ENCODE results near the gene CDC7. TPM values are rescaled to one million over a fixed set of nuclear protein-coding genes. Genes with fewer than 3 reads are reported as not detected.
A peak's percentile ranks its signal among the peaks of the same experiment; 100 is the strongest.

The CDC7 gene
- total RNA-seq, 1 donor from 2014 or later = 21.3 TPM

- TF ChIP-seq, protein P1, sequence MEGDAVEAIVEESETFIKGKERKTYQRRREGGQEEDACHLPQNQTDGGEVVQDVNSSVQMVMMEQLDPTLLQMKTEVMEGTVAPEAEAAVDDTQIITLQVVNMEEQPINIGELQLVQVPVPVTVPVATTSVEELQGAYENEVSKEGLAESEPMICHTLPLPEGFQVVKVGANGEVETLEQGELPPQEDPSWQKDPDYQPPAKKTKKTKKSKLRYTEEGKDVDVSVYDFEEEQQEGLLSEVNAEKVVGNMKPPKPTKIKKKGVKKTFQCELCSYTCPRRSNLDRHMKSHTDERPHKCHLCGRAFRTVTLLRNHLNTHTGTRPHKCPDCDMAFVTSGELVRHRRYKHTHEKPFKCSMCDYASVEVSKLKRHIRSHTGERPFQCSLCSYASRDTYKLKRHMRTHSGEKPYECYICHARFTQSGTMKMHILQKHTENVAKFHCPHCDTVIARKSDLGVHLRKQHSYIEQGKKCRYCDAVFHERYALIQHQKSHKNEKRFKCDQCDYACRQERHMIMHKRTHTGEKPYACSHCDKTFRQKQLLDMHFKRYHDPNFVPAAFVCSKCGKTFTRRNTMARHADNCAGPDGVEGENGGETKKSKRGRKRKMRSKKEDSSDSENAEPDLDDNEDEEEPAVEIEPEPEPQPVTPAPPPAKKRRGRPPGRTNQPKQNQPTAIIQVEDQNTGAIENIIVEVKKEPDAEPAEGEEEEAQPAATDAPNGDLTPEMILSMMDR (IDR thresholded peaks at IDR 0.05; ENCODE audit: unreplicated experiment) = no peak
- peaks cover 2% of the 10 kb centered on the region for H3K27me3 Mint-ChIP-seq (ENCODE audit: unreplicated experiment)
- no peaks in the 10 kb centered on the region for H3K9me3 Mint-ChIP-seq (ENCODE audit: unreplicated experiment)
- no peak overlapping the region for H3K27ac Mint-ChIP-seq (ENCODE audit: unreplicated experiment)
- no peaks in the 10 kb centered on the region for H3K36me3 Mint-ChIP-seq (ENCODE audit: low read depth, unreplicated experiment)
- no peak for DNase-seq (ENCODE audit: low spot score)
- peaks cover 56% of the 10 kb centered on the region for H3K4me1 Mint-ChIP-seq (ENCODE audit: unreplicated experiment)
- no peak overlapping the region for H3K4me3 Mint-ChIP-seq (ENCODE audit: unreplicated experiment)
Observed at GRCh38 chr1:91553177-91553591, 52.5 kb downstream of the CDC7 start.

DNA sequence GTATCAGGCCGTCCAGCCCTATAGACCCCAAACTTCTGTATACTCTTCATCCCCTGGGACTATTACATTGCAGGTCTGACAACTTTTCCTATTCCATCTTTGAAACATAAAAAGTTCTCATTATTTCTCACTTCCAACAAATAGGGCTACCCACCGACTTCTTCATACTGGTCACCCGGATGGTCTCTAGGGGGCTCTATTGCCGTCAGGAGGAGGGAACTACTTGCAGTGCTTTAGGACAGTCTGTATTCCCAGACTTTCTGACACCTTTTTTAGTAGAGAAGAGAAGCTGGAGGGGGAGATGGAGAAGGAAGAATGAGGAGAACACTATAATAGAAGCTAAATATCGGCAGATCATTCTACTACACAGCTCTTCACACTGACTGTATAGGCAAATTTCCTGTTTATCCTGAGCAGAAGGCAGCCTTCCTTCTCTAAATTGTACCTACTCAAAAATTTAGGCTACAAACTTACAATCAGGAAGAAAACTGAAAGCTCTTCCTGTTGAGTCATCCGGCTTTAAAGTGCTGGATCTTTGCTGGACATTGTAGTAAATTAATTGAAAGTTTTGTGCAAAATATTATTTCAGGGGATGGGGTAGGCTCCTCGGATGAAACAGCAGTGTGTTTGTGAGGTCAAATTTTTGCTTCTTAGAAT lies 54.6 kb downstream of the CDC7 start:
- Mint-ChIP-seq H3K27ac (ENCODE audit: unreplicated experiment) (peak overlapping the region; percentile 70), H3K4me1 (ENCODE audit: unreplicated experiment) (peaks cover 54% of the 10 kb centered on the region), H3K27me3 (ENCODE audit: unreplicated experiment) (no peaks in the 10 kb centered on the region), H3K36me3 (ENCODE audit: low read depth, unreplicated experiment) (no peaks in the 10 kb centered on the region), H3K4me3 (ENCODE audit: unreplicated experiment) (no peak overlapping the region), H3K9me3 (ENCODE audit: unreplicated experiment) (no peaks in the 10 kb centered on the region)
- no peak for DNase-seq (ENCODE audit: low spot score)
- TF ChIP-seq, protein P1 (IDR thresholded peaks at IDR 0.05; ENCODE audit: unreplicated experiment) = no peak

GRCh38 chr1:91555821-91556531 lies 55.3 kb downstream of the CDC7 start:
- Mint-ChIP-seq H3K27me3 (ENCODE audit: unreplicated experiment) (no peaks in the 10 kb centered on the region), H3K27ac (ENCODE audit: unreplicated experiment) (peak overlapping the region; percentile 70), H3K9me3 (ENCODE audit: unreplicated experiment) (no peaks in the 10 kb centered on the region), H3K36me3 (ENCODE audit: low read depth, unreplicated experiment) (no peaks in the 10 kb centered on the region), H3K4me1 (ENCODE audit: unreplicated experiment) (peaks cover 58% of the 10 kb centered on the region), H3K4me3 (ENCODE audit: unreplicated experiment) (no peak overlapping the region)
- DNase-seq (ENCODE audit: low spot score) = no peak
- TF ChIP-seq, protein P1 (IDR thresholded peaks at IDR 0.05; ENCODE audit: unreplicated experiment) = no peak

- Mint-ChIP-seq H3K4me1 (ENCODE audit: unreplicated experiment) (peaks cover 63% of the 10 kb centered on the region), H3K4me3 (ENCODE audit: unreplicated experiment) (no peak overlapping the region), H3K27ac (ENCODE audit: unreplicated experiment) (no peak overlapping the region), H3K27me3 (ENCODE audit: unreplicated experiment) (no peaks in the 10 kb centered on the region), H3K36me3 (ENCODE audit: low read depth, unreplicated experiment) (no peaks in the 10 kb centered on the region), H3K9me3 (ENCODE audit: unreplicated experiment) (no peaks in the 10 kb centered on the region)
- DNase-seq (ENCODE audit: low spot score) = no peak
- TF ChIP-seq, protein P1 (IDR thresholded peaks at IDR 0.05; ENCODE audit: unreplicated experiment) = no peak
Observed at GRCh38 chr1:91556556-91556955, 55.9 kb downstream of the CDC7 start.
